PC-9 (cell line): ENCODE data around the gene PAH. TPM values are rescaled to one million over a fixed set of nuclear protein-coding genes. Genes with fewer than 3 reads are reported as not detected.

Source experiments
- BruUV-seq: library from RNA; stranded (reverse); fragments of 400-500 nt; replicated peaks from 2 replicates; lab custom pipeline; 2021; lab: Mats Ljungman, UMichigan
- CTCF ChIA-PET: fragments of 300-600 bp; sonication (Branson Sonifier 250); formaldehyde crosslinking; loops from one replicate; lab custom pipeline; 2022; ENCODE audit warnings: antibody characterized with exemption; lab: Charles Lee
- POLR2A ChIA-PET: fragments of 300-600 bp; sonication (Branson Sonifier 250); formaldehyde crosslinking; loops from one replicate; lab custom pipeline; 2022; ENCODE audit warnings: antibody characterized with exemption; ENCODE audit not compliant: unreplicated experiment; lab: Charles Lee
- DNase-seq, 2 experiments: peaks; one replicate each; pipeline versions ENCODE4 v3.0.0 to v3.0.0-alpha.2; 2015 to 2022; ENCODE audit warnings: mixed read lengths in 1 of 2
- H2AFZ ChIP-seq: fragments of 200-600 bp; sonication (generic); 2 replicates; pipeline ENCODE4 v1.8.1; 2017; ENCODE audit warnings: antibody characterized with exemption
- H3F3A ChIP-seq: fragments of 200-600 bp; sonication (generic); 2 replicates; pipeline ENCODE4 v1.8.1; 2017; ENCODE audit warnings: antibody characterized with exemption, mild to moderate bottlenecking, low read depth; ENCODE audit not compliant: insufficient read depth
- H3K27ac ChIP-seq: fragments of 200-600 bp; sonication (generic); 2 replicates; pipeline ENCODE4 v1.6.1; 2016; ENCODE audit warnings: mixed run types
- H3K27me3 ChIP-seq: fragments of 200-600 bp; sonication (generic); 2 replicates; pipeline ENCODE4 v1.6.1; 2016; ENCODE audit warnings: low read depth, mixed run types; ENCODE audit not compliant: insufficient read depth
- H3K36me3 ChIP-seq: fragments of 200-600 bp; sonication (generic); 2 replicates; pipeline ENCODE4 v1.6.1; 2016; ENCODE audit warnings: low read depth, mixed run types
- H3K4me1 ChIP-seq: fragments of 200-600 bp; sonication (generic); replicated peaks from 2 replicates; pipeline ENCODE4 v1.6.1; 2016; ENCODE audit warnings: mixed run types; ENCODE audit not compliant: insufficient read depth
- H3K4me2 ChIP-seq: fragments of 200-600 bp; sonication (generic); 2 replicates; pipeline ENCODE4 v1.6.1; 2017; ENCODE audit warnings: mixed run types
- H3K4me3 ChIP-seq: fragments of 200-600 bp; sonication (generic); 2 replicates; pipeline ENCODE4 v1.6.1; 2016; ENCODE audit warnings: mixed run types
- H3K79me2 ChIP-seq: fragments of 200-600 bp; sonication (generic); 2 replicates; pipeline ENCODE4 v1.6.1; 2017; ENCODE audit warnings: low read depth, mixed run types
- H3K9me2 ChIP-seq: fragments of 200-600 bp; sonication (generic); 2 replicates; pipeline ENCODE4 v1.8.1; 2017; ENCODE audit warnings: mild to moderate bottlenecking; ENCODE audit not compliant: insufficient read depth
- H3K9me3 ChIP-seq: fragments of 200-600 bp; sonication (generic); 2 replicates; pipeline ENCODE4 v1.8.1; 2016; ENCODE audit warnings: low read depth; ENCODE audit not compliant: insufficient read depth
- H4K20me1 ChIP-seq: fragments of 200-600 bp; sonication (generic); 2 replicates; pipeline ENCODE4 v1.8.1; 2017; ENCODE audit not compliant: insufficient read depth
- CTCF ChIP-seq: fragments of 200-600 bp; sonication (generic); conservative IDR thresholded peaks from 2 replicates; pipeline ENCODE4 v1.6.1; 2017; ENCODE audit warnings: mixed run types, antibody characterized with exemption, mild to moderate bottlenecking, moderate library complexity
- EZH2 ChIP-seq: fragments of 200-600 bp; sonication (generic); IDR thresholded peaks from 2 replicates; pipeline ENCODE4 v1.8.0; 2017; ENCODE audit warnings: antibody characterized with exemption, low read depth
- intact Hi-C: fragments of 100-400 bp; cut with micrococcal nuclease; formaldehyde crosslinking; loops from one replicate; pipeline ENCODE4 v1.10.0; 2022; ENCODE audit not compliant: unreplicated experiment
- total RNA-seq: library from RNA; stranded (reverse); gene quantifications from 2 replicates; pipeline ENCODE4 v1.2.3, GENCODE V29; 2021

The PAH gene
- total RNA-seq, 1 experiment from 2014 or later: not detected

GRCh38 chr12:102913453-102914226 is 3.4 kb downstream of the PAH start:
- TF ChIP-seq CTCF (no peak), EZH2 (no peak)
- H3F3A ChIP-seq: no peaks in the 10 kb centered on the region
- no peak overlapping the region for H3K27ac ChIP-seq
- H3K4me2 ChIP-seq: no peak overlapping the region
- ChIA-PET CTCF (no interaction called here), POLR2A (no interaction called here)
- H4K20me1 ChIP-seq: no peaks in the 10 kb centered on the region
- no peaks in the 10 kb centered on the region for H3K9me2 ChIP-seq
- intact Hi-C loops: no loop called here
- DNase-seq: no peak
- H3K9me3 ChIP-seq: no peaks in the 10 kb centered on the region
- no peaks in the 10 kb centered on the region; the same call in 1 of the 2 replicates for H3K27me3 ChIP-seq
- no peak overlapping the region for H2AFZ ChIP-seq
- H3K4me1 ChIP-seq: no peaks in the 10 kb centered on the region
- no TSS peak for BruUV-seq
- H3K4me3 ChIP-seq: no peak overlapping the region
- H3K79me2 ChIP-seq: no peaks in the 10 kb centered on the region
- H3K36me3 ChIP-seq: no peaks in the 10 kb centered on the region

DNA sequence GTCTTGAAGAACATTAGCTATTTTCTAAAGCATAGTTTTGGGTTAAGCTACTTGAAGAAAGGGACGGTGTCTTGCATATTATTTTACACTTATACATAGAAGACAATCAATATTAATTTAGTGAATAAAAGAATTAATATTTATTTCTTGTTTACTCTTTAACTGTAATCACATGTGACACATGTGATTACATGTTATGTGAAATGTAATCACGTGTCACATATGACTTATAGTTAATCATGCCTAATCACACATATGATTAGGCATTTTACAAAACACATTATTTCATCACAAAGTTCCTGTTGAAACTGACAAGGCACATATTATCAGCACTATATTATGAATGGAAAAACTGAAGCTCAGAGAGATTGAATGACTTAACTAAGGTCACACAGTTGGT is 4.8 kb downstream of the PAH start:
- CTCF ChIA-PET: no interaction called here
- Histone ChIP-seq H4K20me1 (no peaks in the 10 kb centered on the region), H3K4me2 (no peak overlapping the region), H2AFZ (no peak overlapping the region), H3K27ac (no peak overlapping the region), H3K4me3 (no peak overlapping the region), H3K4me1 (no peaks in the 10 kb centered on the region), H3F3A (no peaks in the 10 kb centered on the region), H3K9me2 (no peaks in the 10 kb centered on the region), H3K79me2 (no peaks in the 10 kb centered on the region), H3K9me3 (no peaks in the 10 kb centered on the region), H3K27me3 (peaks cover 2% of the 10 kb centered on the region; the same call in 1 of the 2 replicates), H3K36me3 (no peaks in the 10 kb centered on the region)
- intact Hi-C loops: no loop called here
- DNase-seq: no peak
- no TSS peak for BruUV-seq
- TF ChIP-seq EZH2: no peak
- TF ChIP-seq CTCF: no peak
- POLR2A ChIA-PET: no interaction called here

DNA sequence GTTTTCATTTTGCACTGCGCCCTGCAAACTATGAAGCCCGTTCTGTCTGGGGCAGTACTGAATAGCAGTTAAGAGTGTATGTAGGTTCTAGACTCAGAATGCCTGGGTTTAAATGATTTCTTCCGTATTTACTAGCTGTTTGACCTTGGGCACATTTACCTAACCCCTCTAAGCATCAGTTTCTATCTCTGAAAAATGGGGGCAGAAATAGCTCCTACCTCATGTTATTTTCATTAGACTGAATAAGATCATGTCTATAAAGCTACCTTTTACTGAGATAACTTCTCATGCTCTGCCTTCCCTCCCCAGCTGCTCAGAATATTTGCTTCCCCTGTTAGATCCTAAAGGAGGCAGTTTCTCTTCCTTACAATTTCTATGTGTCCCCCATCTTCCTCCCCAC is 5.7 kb downstream of the PAH start:
- intact Hi-C loops: no loop called here
- H2AFZ ChIP-seq: no peak overlapping the region
- H3K9me3 ChIP-seq: no peaks in the 10 kb centered on the region
- no peaks in the 10 kb centered on the region for H3K9me2 ChIP-seq
- no peak overlapping the region for H3K4me2 ChIP-seq
- CTCF ChIA-PET: no interaction called here
- no peak for DNase-seq
- H3K27me3 ChIP-seq: peaks cover 4% of the 10 kb centered on the region; the same call in 1 of the 2 replicates
- TF ChIP-seq CTCF (no peak), EZH2 (no peak)
- no peaks in the 10 kb centered on the region for H3K79me2 ChIP-seq
- no peaks in the 10 kb centered on the region for H3K36me3 ChIP-seq
- H3K27ac ChIP-seq: no peak overlapping the region
- no peaks in the 10 kb centered on the region for H3F3A ChIP-seq
- H3K4me3 ChIP-seq: no peak overlapping the region
- no peaks in the 10 kb centered on the region for H4K20me1 ChIP-seq
- H3K4me1 ChIP-seq: no peaks in the 10 kb centered on the region
- no TSS peak for BruUV-seq
- POLR2A ChIA-PET: no interaction called here
